Uterus (tissue), 4 donors: Measurements from ENCODE around the gene KIF26A. TPM values are rescaled to one million over a fixed set of nuclear protein-coding genes. Genes with fewer than 3 reads are reported as not detected.

ENCODE experiments used
- DNase-seq, 2 donors: peaks; one replicate each; pipeline ENCODE4 v3.0.0-alpha.2; 2019 to 2020
- H3K27ac ChIP-seq, 2 donors: fragments of 200-600 bp; sonication (generic); 1 replicate in 1 of 2; 2 replicates in 1 of 2; pipeline ENCODE4 v1.5.1; 2016 to 2018
- H3K27me3 ChIP-seq, 2 donors: fragments of 200-600 bp; sonication (generic); one replicate each; pipeline ENCODE4 v1.5.1; 2018 to 2019; ENCODE audit warnings: control low read depth in 1 of 2
- H3K36me3 ChIP-seq, 2 donors: fragments of 200-600 bp; sonication (generic); one replicate each; pipeline ENCODE4 v1.5.1; 2019; ENCODE audit warnings: control low read depth in 1 of 2
- H3K4me1 ChIP-seq, 2 donors: fragments of 200-600 bp; sonication (generic); one replicate each; pipeline ENCODE4 v1.5.1; 2018 to 2019; ENCODE audit warnings: control low read depth in 1 of 2
- H3K4me3 ChIP-seq, 2 donors: fragments of 200-600 bp; sonication (generic); 1 replicate in 1 of 2; 2 replicates in 1 of 2; pipeline ENCODE4 v1.5.1; 2018 to 2019; ENCODE audit warnings: mild to moderate bottlenecking in 1 of 2
- H3K9me3 ChIP-seq, 2 donors: fragments of 200-600 bp; sonication (generic); one replicate each; pipeline ENCODE4 v1.5.1; 2019; ENCODE audit warnings: control low read depth in 1 of 2
- POLR2A ChIP-seq, 2 donors: fragments of 450-650 bp; IDR thresholded peaks; one replicate each; pipeline ENCODE4 v1.6.1; 2016; ENCODE audit warnings: antibody characterized with exemption in 2 of 2, mild to moderate bottlenecking in 1 of 2, moderate library complexity in 1 of 2
- intact Hi-C: fragments of 100-400 bp; cut with DNase I; formaldehyde crosslinking; loops from one replicate; pipeline ENCODE4 v1.15.1; 2023; ENCODE audit warnings: low total_unique reads
- total RNA-seq, 4 donors: library from RNA; depleted of rRNA in 3 of 4; stranded (reverse); fragments of >200 nt in 3 of 4; gene quantifications; one replicate each; pipeline versions ENCODE4 v1.1.0 to v1.2.4, GENCODE V29; 2014 to 2023
- TF ChIP-seq, protein P1 (sequence below), 4 experiments: fragments of 200-600 bp in 2 of 4; fragments of 450-650 bp in 2 of 4; sonication (generic) in 2 of 4; IDR thresholded peaks; one replicate each; pipeline ENCODE4 v1.5.1; 2016 to 2019; ENCODE audit warnings: antibody characterized with exemption in 4 of 4, mild to moderate bottlenecking in 2 of 4, moderate library complexity in 1 of 4
- donor health status: DM: yes; HTN: yes; CAD: no.

The KIF26A gene
- total RNA-seq, 4 donors from 2014 or later, result 4.1 to 10.5 (median 7.5) TPM

DNA sequence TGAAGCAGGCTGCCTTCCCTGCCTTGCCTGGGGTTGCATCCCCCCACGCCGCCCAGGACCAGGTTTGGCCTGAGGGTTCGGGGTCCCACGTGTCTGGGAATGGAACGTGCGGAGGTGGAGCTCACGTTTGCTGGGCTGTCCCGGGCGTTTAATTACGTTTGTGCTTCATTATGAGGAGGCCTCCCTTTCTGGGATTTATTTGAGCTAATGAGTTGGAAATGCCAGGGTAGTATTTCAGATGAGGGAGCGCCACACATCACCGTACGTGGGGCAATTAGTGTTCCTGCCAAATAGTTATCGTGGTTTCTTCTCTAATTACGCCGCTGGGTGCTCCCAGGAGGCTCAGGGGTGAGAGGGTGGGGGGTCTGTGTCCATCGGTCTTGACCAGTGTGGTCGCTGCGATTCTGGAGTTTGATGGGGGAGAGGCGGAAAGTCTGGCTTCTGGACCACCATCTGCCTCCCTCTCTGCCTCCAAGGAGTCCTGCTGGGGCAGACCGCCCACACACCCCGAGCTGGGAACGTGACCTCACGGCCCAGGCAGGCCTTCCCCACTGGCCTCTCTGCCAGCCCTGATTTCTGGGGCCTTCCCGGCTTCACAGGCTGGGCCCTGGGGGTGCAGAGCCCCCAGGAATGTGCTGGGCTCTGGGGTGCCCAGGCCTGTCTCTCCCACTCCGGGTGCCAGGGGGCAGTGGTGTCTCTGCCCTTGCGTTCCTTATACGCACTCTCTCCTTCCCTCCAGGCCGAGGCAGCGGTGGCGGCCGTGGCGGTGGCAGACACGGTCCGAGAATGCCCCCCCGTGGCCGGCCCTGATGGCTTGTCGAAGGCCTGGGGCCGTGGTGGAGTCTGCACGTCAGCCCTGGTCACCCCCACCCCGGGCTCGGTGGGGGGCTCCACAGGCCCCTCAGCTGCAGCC lies 18.9 kb downstream of the KIF26A start:
- intact Hi-C loops, result no loop called here
- Histone ChIP-seq H3K36me3 (no peaks in the 10 kb centered on the region), H3K9me3 (no peaks in the 10 kb centered on the region), H3K27me3 (no peaks in the 10 kb centered on the region), H3K4me1 (no peaks in the 10 kb centered on the region), H3K27ac (no peak overlapping the region), H3K4me3 (no peak overlapping the region)
- DNase-seq, result no peak
- TF ChIP-seq, protein P1, sequence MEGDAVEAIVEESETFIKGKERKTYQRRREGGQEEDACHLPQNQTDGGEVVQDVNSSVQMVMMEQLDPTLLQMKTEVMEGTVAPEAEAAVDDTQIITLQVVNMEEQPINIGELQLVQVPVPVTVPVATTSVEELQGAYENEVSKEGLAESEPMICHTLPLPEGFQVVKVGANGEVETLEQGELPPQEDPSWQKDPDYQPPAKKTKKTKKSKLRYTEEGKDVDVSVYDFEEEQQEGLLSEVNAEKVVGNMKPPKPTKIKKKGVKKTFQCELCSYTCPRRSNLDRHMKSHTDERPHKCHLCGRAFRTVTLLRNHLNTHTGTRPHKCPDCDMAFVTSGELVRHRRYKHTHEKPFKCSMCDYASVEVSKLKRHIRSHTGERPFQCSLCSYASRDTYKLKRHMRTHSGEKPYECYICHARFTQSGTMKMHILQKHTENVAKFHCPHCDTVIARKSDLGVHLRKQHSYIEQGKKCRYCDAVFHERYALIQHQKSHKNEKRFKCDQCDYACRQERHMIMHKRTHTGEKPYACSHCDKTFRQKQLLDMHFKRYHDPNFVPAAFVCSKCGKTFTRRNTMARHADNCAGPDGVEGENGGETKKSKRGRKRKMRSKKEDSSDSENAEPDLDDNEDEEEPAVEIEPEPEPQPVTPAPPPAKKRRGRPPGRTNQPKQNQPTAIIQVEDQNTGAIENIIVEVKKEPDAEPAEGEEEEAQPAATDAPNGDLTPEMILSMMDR (IDR thresholded peaks at IDR 0.05), result no peak
- TF ChIP-seq POLR2A (IDR thresholded peaks at IDR 0.05), result no peak

DNA sequence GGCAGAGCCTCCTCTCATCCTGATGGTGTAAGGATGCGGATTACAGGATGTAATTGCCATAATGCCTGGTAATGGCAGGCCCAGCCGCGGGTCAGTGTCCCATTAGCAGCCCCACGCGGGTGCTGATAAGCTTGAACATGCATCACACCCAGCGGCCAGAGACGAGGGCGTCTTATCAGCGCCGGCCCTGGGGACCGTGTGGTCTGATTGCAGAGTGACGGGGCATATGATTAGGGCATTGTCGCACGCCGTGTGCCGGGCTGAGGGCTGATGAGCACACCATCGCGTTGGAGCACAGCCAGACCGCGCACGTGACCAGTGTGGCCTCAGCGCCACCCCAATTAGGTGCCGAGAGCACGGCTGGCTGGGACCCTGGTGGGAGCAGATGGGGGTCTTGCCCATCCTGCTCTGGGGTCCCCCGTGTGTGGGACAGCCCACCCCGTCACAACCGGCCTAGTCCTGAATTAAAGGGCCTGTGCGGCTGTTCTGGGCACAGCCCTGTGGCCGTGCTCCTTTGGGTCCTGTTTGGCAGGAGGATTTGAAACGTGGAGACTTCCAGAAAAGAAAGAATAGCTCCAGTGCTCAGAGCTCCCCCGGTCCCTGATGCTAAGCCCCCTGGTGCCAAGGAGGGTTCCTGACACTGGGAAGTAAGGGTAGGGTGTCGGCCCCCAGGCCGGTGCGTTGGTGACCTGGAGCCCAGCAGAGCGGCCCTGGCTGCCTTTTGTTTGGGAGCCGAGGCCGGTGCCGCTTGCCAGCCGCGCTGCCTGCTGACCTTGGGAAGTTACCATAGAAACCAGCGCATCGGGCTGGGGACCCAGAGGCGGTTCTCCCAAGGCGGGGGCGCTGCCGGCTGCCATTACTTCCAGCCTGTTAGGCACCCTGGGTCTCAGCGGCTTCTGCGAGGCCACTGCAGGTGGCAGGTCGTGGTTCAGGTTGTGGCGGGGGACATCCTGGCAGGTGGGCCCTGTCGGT lies 20.7 kb downstream of the KIF26A start:
- DNase-seq, result no peak
- Histone ChIP-seq H3K4me3 (no peak overlapping the region), H3K27ac (no peak overlapping the region), H3K27me3 (no peaks in the 10 kb centered on the region), H3K4me1 (no peaks in the 10 kb centered on the region), H3K36me3 (no peaks in the 10 kb centered on the region), H3K9me3 (no peaks in the 10 kb centered on the region)
- no peak for TF ChIP-seq POLR2A (IDR thresholded peaks at IDR 0.05)
- TF ChIP-seq, protein P1 (IDR thresholded peaks at IDR 0.05), result no peak
- intact Hi-C loops, result no loop called here

DNA sequence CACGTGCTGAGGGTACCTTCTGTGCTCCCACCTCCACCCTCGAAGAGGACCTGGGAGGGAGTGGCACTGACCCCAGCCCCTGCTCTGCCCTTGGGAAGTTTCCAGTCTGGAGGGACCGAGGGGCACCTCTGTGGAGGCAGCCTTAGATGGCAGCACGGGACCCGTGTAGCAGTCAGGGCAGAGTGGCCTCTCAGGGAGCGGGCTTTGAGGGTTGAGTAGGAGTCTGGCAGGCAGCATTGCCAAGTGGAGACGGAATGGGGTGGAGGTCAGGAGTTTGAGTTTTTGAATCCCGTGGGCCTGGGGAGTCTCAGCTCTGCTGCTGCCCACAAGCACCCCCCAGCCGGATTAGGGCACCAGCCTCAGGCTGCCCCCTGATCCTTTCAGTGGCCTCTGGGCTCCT lies 21.6 kb downstream of the KIF26A start:
- DNase-seq, result no peak
- H3K4me3 ChIP-seq, result no peak overlapping the region
- no peak overlapping the region for H3K27ac ChIP-seq
- no peaks in the 10 kb centered on the region for H3K36me3 ChIP-seq
- no peaks in the 10 kb centered on the region for H3K4me1 ChIP-seq
- TF ChIP-seq POLR2A (IDR thresholded peaks at IDR 0.05), result no peak
- TF ChIP-seq, protein P1 (IDR thresholded peaks at IDR 0.05), result no peak
- H3K9me3 ChIP-seq, result no peaks in the 10 kb centered on the region
- H3K27me3 ChIP-seq, result no peaks in the 10 kb centered on the region
- intact Hi-C loops, result no loop called here

DNA sequence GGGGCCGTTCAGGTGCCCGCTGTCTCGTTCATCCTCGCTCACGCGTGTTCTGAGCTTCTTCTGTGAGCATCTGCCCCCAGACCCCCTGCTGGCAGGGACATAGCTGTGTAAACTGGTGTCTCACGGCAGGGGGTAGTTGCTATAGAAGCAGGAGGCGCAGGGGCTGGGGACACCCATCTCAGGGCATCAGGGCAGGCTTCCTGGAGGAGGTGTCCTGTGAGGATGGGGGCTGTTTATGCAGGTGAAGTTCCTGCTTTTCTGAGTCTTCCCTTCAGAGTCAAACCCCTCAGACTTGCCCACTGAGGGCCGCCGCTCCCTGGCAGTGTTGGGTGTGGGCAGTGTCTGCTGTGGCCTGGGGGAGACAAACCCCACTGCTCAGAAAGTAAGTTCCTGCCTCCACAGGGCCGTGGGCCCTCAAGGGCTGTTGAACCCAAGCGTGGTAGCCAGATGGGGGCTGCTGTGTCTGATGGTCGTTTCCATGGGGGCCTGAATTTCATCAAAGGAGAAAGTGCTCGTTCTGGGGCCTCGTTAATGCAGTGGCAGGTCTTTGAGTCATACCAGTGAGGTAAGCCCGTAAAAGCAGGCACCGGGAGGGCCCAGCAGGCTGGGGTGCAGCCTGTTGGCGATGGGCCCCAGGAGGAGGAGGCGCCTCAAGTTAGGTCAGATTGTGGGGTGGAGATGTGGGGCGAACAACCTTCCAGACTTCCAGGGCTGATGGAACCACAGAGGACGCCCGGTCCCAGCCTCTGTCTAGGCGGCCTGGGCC lies 23.4 kb downstream of the KIF26A start:
- no peak overlapping the region for H3K4me3 ChIP-seq
- no peaks in the 10 kb centered on the region for H3K9me3 ChIP-seq
- intact Hi-C loops, result no loop called here
- DNase-seq, result no peak
- no peak overlapping the region for H3K27ac ChIP-seq
- H3K4me1 ChIP-seq, result no peaks in the 10 kb centered on the region
- H3K36me3 ChIP-seq, result no peaks in the 10 kb centered on the region
- H3K27me3 ChIP-seq, result no peaks in the 10 kb centered on the region
- no peak for TF ChIP-seq POLR2A (IDR thresholded peaks at IDR 0.05)
- TF ChIP-seq, protein P1 (IDR thresholded peaks at IDR 0.05), result no peak
